ENCODE measurements around the gene ACOXL.

ACOXL gene

GRCh38 chr2:111032721-111033429 lies 300.5 kb downstream of the ACOXL start:
- FAIRE-seq (no peak), DNase-seq (ENCODE audit: insufficient read length, low spot score) (no peak)
- TF ChIP-seq POLR2A (IDR thresholded peaks at IDR 0.05; ENCODE audit: low read depth, low read length) (no peak), PAX5 (IDR thresholded peaks at IDR 0.05; ENCODE audit: insufficient read depth, low read length, severe bottlenecking) (no peak), POLR2AphosphoS5 (IDR thresholded peaks at IDR 0.05; ENCODE audit: low read depth, low read length) (no peak), SPI1 (IDR thresholded peaks at IDR 0.05; ENCODE audit: low read depth, low read length) (no peak), POU2F2 (IDR thresholded peaks at IDR 0.05; ENCODE audit: low read depth, low read length) (no peak), TAF1 (IDR thresholded peaks at IDR 0.05; ENCODE audit: low read depth, low read length) (no peak)

GRCh38 chr2:111034146-111034545 lies 301.8 kb downstream of the ACOXL start:
- no peak for TF ChIP-seq SPI1 (IDR thresholded peaks at IDR 0.05; ENCODE audit: low read depth, low read length)
- no peak for TF ChIP-seq POU2F2 (IDR thresholded peaks at IDR 0.05; ENCODE audit: low read depth, low read length)
- TF ChIP-seq PAX5 (IDR thresholded peaks at IDR 0.05; ENCODE audit: insufficient read depth, low read length, severe bottlenecking), result no peak
- no peak for TF ChIP-seq POLR2A (IDR thresholded peaks at IDR 0.05; ENCODE audit: low read depth, low read length)
- no peak for TF ChIP-seq TAF1 (IDR thresholded peaks at IDR 0.05; ENCODE audit: low read depth, low read length)
- no peak for TF ChIP-seq POLR2AphosphoS5 (IDR thresholded peaks at IDR 0.05; ENCODE audit: low read depth, low read length)
- DNase-seq (ENCODE audit: insufficient read length, low spot score) (no peak), FAIRE-seq (no peak)

- TF ChIP-seq PAX5 (IDR thresholded peaks at IDR 0.05; ENCODE audit: insufficient read depth, low read length, severe bottlenecking) (no peak), TAF1 (IDR thresholded peaks at IDR 0.05; ENCODE audit: low read depth, low read length) (no peak), SPI1 (IDR thresholded peaks at IDR 0.05; ENCODE audit: low read depth, low read length) (no peak)
- no peak for FAIRE-seq
- DNase-seq (ENCODE audit: insufficient read length, low spot score), result no peak
Measured at GRCh38 chr2:111034606-111035005, 302.2 kb downstream of the ACOXL start.

GRCh38 chr2:111035830-111036441 lies 303.6 kb downstream of the ACOXL start:
- DNase-seq (ENCODE audit: insufficient read length, low spot score) (no peak), FAIRE-seq (no peak)
- no peak for TF ChIP-seq TAF1 (IDR thresholded peaks at IDR 0.05; ENCODE audit: low read depth, low read length)

GRCh38 chr2:111037128-111037527 lies 304.8 kb downstream of the ACOXL start:
- no peak for DNase-seq (ENCODE audit: insufficient read length, low spot score)
- no peak for FAIRE-seq
- peak; percentile 75; the same call in 1 of the 2 replicates for TF ChIP-seq SPI1 (IDR thresholded peaks at IDR 0.05; ENCODE audit: low read depth, low read length)
- TF ChIP-seq PAX5 (IDR thresholded peaks at IDR 0.05; ENCODE audit: insufficient read depth, low read length, severe bottlenecking), result no peak

- TF ChIP-seq POLR2A (IDR thresholded peaks at IDR 0.05; ENCODE audit: low read depth, low read length), result no peak
- TF ChIP-seq TAF1 (IDR thresholded peaks at IDR 0.05; ENCODE audit: low read depth, low read length), result no peak
- TF ChIP-seq SPI1 (IDR thresholded peaks at IDR 0.05; ENCODE audit: low read depth, low read length), result no peak
- TF ChIP-seq POU2F2 (IDR thresholded peaks at IDR 0.05; ENCODE audit: low read depth, low read length), result no peak
- no peak for TF ChIP-seq POLR2AphosphoS5 (IDR thresholded peaks at IDR 0.05; ENCODE audit: low read depth, low read length)
- no peak for TF ChIP-seq PAX5 (IDR thresholded peaks at IDR 0.05; ENCODE audit: insufficient read depth, low read length, severe bottlenecking)
- FAIRE-seq (no peak), DNase-seq (ENCODE audit: insufficient read length, low spot score) (no peak)
Measured at GRCh38 chr2:111039628-111040383, 307.4 kb downstream of the ACOXL start.

GRCh38 chr2:111041398-111042202 lies 309.2 kb downstream of the ACOXL start:
- no peak for FAIRE-seq

GRCh38 chr2:111042261-111042660 lies 309.9 kb downstream of the ACOXL start:
- DNase-seq (ENCODE audit: insufficient read length, low spot score), result no peak
- FAIRE-seq, result no peak
- TF ChIP-seq POU2F2 (IDR thresholded peaks at IDR 0.05; ENCODE audit: low read depth, low read length), result no peak
- TF ChIP-seq PAX5 (IDR thresholded peaks at IDR 0.05; ENCODE audit: insufficient read depth, low read length, severe bottlenecking), result no peak
- TF ChIP-seq SPI1 (IDR thresholded peaks at IDR 0.05; ENCODE audit: low read depth, low read length), result no peak

More at GRCh38 chr2:111041398-111042202, 309.2 kb downstream of the ACOXL start:
- no peak for TF ChIP-seq PAX5 (IDR thresholded peaks at IDR 0.05; ENCODE audit: insufficient read depth, low read length, severe bottlenecking)
- no peak for TF ChIP-seq POLR2AphosphoS5 (IDR thresholded peaks at IDR 0.05; ENCODE audit: low read depth, low read length)
- TF ChIP-seq POU2F2 (IDR thresholded peaks at IDR 0.05; ENCODE audit: low read depth, low read length), result no peak
- no peak for TF ChIP-seq SPI1 (IDR thresholded peaks at IDR 0.05; ENCODE audit: low read depth, low read length)
- no peak for TF ChIP-seq TAF1 (IDR thresholded peaks at IDR 0.05; ENCODE audit: low read depth, low read length)
- TF ChIP-seq POLR2A (IDR thresholded peaks at IDR 0.05; ENCODE audit: low read depth, low read length), result no peak
- DNase-seq (ENCODE audit: insufficient read length, low spot score), result no peak
